GM10248 (cell line): ENCODE results near the gene ANKRD13B.

Experiments used
- CTCF ChIA-PET: fragments of 300-600 bp; sonication (Branson Sonifier 250); formaldehyde crosslinking; extraction: SDS; loops from one replicate; lab custom pipeline; 2021; ENCODE audit warnings: antibody characterized with exemption; lab: Yijun Ruan, JAX
- POLR2A ChIA-PET: fragments of 350-650 bp; sonication (Branson Sonifier 250); formaldehyde crosslinking; extraction: SDS; loops from one replicate; lab custom pipeline; 2020; ENCODE audit warnings: antibody characterized with exemption; lab: Yijun Ruan, JAX
- DNase-seq: peaks from one replicate; pipeline ENCODE4 v3.0.0; 2012; ENCODE audit errors: extremely low spot score
- CTCF ChIP-seq: IDR thresholded peaks from 2 replicates; pipeline ENCODE4 v1.5.1; 2012; ENCODE audit warnings: mild to moderate bottlenecking, low read depth; ENCODE audit errors: extremely low read depth, missing control alignments, control extremely low read depth

The ANKRD13B gene

GRCh38 chr17:29562615-29563014 is 30.3 kb upstream of the ANKRD13B start:
- ChIA-PET CTCF (interaction anchor here (1.3 to 3.3 kb wide), 5 partner anchors 8 to 192 kb away, joined by 3 to 12 read pairs (median 4); no protein-coding TSS in a partner anchor), POLR2A (no interaction called here)
- TF ChIP-seq CTCF: no peak
- no peak for DNase-seq

GRCh38 chr17:29563816-29564215 is 29.1 kb upstream of the ANKRD13B start:
- POLR2A ChIA-PET: no interaction called here
- DNase-seq: no peak
- no peak for TF ChIP-seq CTCF
- CTCF ChIA-PET: interaction anchor here (0.6 to 12.2 kb wide), 4 partner anchors 9 to 193 kb away, joined by 3 to 94 read pairs (median 5); no protein-coding TSS in a partner anchor

- CTCF ChIA-PET: interaction anchor here (0.8 to 12.2 kb wide), 14 partner anchors 9 to 420 kb away, joined by 3 to 94 read pairs (median 4); no protein-coding TSS in a partner anchor
- POLR2A ChIA-PET: interaction anchor here (0.8 kb wide), 1 partner anchor 12 kb away, joined by 3 read pairs; no protein-coding TSS in a partner anchor
- peak; percentile 62 for DNase-seq
- peak; percentile 15 for TF ChIP-seq CTCF
Observed at GRCh38 chr17:29565643-29566472, 27.1 kb upstream of the ANKRD13B start.

GRCh38 chr17:29566473-29567303 is 26.2 kb upstream of the ANKRD13B start, which contains the start of gene ABHD15:
Gene ABHD15, minus strand, starts transcription at chr17:29567037. Its CDS starts 71 bp downstream, at chr17:29566966.
- no peak for TF ChIP-seq CTCF
- POLR2A ChIA-PET: interaction anchor here (0.8 to 1.0 kb wide), 2 partner anchors 8 to 13 kb away, joined by 3 read pairs; no protein-coding TSS in a partner anchor

GRCh38 chr17:29567304-29567553 is 25.7 kb upstream of the ANKRD13B start:
- ChIA-PET POLR2A (interaction anchor here (1.0 kb wide), 1 partner anchor 8 kb away, joined by 3 read pairs; no protein-coding TSS in a partner anchor), CTCF (interaction anchor here (1.0 to 12.2 kb wide), 9 partner anchors 12 to 422 kb away, joined by 3 to 94 read pairs (median 6); no protein-coding TSS in a partner anchor)
- DNase-seq: no peak
- TF ChIP-seq CTCF: no peak

More at GRCh38 chr17:29566473-29567303, 26.2 kb upstream of the ANKRD13B start, which contains the start of gene ABHD15:
- DNase-seq: peak; percentile 67
- CTCF ChIA-PET: interaction anchor here (0.6 to 12.2 kb wide), 16 partner anchors 8 to 421 kb away, joined by 3 to 94 read pairs (median 4); no protein-coding TSS in a partner anchor
